H1 (cell line): ENCODE results near the gene SYTL2. TPM values are rescaled to one million over a fixed set of nuclear protein-coding genes. Genes with fewer than 3 reads are reported as not detected.

Experiments used
- CBX8 ChIP-seq: fragments of 300-800, 300-1000 bp; sonication (generic); IDR thresholded peaks from 2 replicates; pipeline ENCODE4 v1.7.1; 2016; ENCODE audit warnings: low read depth, low read length, borderline replicate concordance
- CHD2 ChIP-seq: IDR thresholded peaks from 2 replicates; pipeline ENCODE4 v1.6.1; 2012; ENCODE audit warnings: low read length, improper control_type of control experiment
- CREB1 ChIP-seq: IDR thresholded peaks from 2 replicates; pipeline ENCODE4 v1.6.1; 2012; ENCODE audit warnings: inconsistent platforms
- CTCF ChIP-seq, 3 experiments: IDR thresholded peaks; 1 replicate in 2 of 3; 2 replicates in 1 of 3; pipeline versions ENCODE4 v1.5.1 to v1.6.1; 2011; ENCODE audit warnings: low read length in 3 of 3, mild to moderate bottlenecking in 3 of 3, inconsistent platforms in 2 of 3, low read depth in 1 of 3, moderate library complexity in 1 of 3; ENCODE audit not compliant: insufficient read depth in 1 of 3; ENCODE audit errors: control extremely low read depth in 1 of 3
- RFX5 ChIP-seq: IDR thresholded peaks from 2 replicates; pipeline ENCODE4 v1.6.1; 2011; ENCODE audit warnings: low read depth, low read length, improper control_type of control experiment, borderline replicate concordance
- RNF2 ChIP-seq: fragments of 200-900, 300-1000 bp; sonication (generic); IDR thresholded peaks from 2 replicates; pipeline ENCODE4 v1.7.1; 2016; ENCODE audit warnings: borderline replicate concordance, low read depth, mild to moderate bottlenecking, antibody characterized with exemption, low read length; ENCODE audit not compliant: poor library complexity, severe bottlenecking; ENCODE audit errors: missing control alignments
- RXRA ChIP-seq: IDR thresholded peaks from 2 replicates; pipeline ENCODE4 v1.6.1; 2011; ENCODE audit warnings: low read depth, mild to moderate bottlenecking, low read length, moderate library complexity; ENCODE audit not compliant: insufficient read depth
- polyA plus RNA-seq, 7 experiments: library from polyadenylated mRNA; depleted of rRNA in 3 of 7; stranded (reverse) in 5 of 7; unstranded in 2 of 7; fragments of >200 nt in 5 of 7; fragments of 200-250 nt in 2 of 7; gene quantifications; 1 replicate in 5 of 7; 2 replicates in 1 of 7; 4 replicates in 1 of 7; pipeline versions ENCODE4 v1.2.1 to v1.2.3, GENCODE V29; 2011 to 2013; ENCODE audit warnings: missing spikeins in 2 of 7, mixed read lengths in 2 of 7
- total RNA-seq: library from RNA; stranded (reverse); fragmentation: NEBNext Ultra II Directional; extraction: Animal tissue kit (Norgen Biotek cat#: 25700); gene quantifications from 2 replicates; pipeline ENCODE4 v1.2.1, GENCODE V29; 2021
- TF ChIP-seq, protein P1 (sequence below): fragments of 300-600 bp; sonication (generic); IDR thresholded peaks from 2 replicates; pipeline ENCODE4 v1.7.1; 2012; ENCODE audit warnings: low read length, moderate library complexity, mild to moderate bottlenecking, inconsistent platforms; ENCODE audit not compliant: insufficient replicate concordance

Gene SYTL2
- total and polyA plus RNA-seq, 2 of the 8 experiments (the other 6 are each of a cell fraction or from before 2014, with no cell fraction given), result 1.3 to 9.1 TPM

DNA sequence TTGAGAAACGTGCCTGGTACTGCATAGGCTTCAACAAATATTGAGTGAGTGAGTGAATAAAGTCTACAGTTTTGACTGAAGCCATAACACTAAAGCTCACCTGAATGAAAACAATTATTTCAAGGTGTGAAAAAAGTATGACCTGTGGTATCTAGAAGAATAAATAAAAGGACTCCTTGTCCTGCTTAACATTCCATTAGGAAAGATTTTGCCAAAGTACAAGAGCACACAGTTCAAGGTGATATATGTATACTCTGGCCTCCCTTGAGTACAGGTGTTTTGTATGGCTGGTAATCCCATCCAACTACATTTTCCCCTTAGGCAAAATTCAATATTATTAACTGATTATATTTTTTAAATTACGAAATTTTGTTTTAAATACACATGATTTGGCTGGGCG is 144.3 kb downstream of the SYTL2 start (continued):
- TF ChIP-seq, protein P1, sequence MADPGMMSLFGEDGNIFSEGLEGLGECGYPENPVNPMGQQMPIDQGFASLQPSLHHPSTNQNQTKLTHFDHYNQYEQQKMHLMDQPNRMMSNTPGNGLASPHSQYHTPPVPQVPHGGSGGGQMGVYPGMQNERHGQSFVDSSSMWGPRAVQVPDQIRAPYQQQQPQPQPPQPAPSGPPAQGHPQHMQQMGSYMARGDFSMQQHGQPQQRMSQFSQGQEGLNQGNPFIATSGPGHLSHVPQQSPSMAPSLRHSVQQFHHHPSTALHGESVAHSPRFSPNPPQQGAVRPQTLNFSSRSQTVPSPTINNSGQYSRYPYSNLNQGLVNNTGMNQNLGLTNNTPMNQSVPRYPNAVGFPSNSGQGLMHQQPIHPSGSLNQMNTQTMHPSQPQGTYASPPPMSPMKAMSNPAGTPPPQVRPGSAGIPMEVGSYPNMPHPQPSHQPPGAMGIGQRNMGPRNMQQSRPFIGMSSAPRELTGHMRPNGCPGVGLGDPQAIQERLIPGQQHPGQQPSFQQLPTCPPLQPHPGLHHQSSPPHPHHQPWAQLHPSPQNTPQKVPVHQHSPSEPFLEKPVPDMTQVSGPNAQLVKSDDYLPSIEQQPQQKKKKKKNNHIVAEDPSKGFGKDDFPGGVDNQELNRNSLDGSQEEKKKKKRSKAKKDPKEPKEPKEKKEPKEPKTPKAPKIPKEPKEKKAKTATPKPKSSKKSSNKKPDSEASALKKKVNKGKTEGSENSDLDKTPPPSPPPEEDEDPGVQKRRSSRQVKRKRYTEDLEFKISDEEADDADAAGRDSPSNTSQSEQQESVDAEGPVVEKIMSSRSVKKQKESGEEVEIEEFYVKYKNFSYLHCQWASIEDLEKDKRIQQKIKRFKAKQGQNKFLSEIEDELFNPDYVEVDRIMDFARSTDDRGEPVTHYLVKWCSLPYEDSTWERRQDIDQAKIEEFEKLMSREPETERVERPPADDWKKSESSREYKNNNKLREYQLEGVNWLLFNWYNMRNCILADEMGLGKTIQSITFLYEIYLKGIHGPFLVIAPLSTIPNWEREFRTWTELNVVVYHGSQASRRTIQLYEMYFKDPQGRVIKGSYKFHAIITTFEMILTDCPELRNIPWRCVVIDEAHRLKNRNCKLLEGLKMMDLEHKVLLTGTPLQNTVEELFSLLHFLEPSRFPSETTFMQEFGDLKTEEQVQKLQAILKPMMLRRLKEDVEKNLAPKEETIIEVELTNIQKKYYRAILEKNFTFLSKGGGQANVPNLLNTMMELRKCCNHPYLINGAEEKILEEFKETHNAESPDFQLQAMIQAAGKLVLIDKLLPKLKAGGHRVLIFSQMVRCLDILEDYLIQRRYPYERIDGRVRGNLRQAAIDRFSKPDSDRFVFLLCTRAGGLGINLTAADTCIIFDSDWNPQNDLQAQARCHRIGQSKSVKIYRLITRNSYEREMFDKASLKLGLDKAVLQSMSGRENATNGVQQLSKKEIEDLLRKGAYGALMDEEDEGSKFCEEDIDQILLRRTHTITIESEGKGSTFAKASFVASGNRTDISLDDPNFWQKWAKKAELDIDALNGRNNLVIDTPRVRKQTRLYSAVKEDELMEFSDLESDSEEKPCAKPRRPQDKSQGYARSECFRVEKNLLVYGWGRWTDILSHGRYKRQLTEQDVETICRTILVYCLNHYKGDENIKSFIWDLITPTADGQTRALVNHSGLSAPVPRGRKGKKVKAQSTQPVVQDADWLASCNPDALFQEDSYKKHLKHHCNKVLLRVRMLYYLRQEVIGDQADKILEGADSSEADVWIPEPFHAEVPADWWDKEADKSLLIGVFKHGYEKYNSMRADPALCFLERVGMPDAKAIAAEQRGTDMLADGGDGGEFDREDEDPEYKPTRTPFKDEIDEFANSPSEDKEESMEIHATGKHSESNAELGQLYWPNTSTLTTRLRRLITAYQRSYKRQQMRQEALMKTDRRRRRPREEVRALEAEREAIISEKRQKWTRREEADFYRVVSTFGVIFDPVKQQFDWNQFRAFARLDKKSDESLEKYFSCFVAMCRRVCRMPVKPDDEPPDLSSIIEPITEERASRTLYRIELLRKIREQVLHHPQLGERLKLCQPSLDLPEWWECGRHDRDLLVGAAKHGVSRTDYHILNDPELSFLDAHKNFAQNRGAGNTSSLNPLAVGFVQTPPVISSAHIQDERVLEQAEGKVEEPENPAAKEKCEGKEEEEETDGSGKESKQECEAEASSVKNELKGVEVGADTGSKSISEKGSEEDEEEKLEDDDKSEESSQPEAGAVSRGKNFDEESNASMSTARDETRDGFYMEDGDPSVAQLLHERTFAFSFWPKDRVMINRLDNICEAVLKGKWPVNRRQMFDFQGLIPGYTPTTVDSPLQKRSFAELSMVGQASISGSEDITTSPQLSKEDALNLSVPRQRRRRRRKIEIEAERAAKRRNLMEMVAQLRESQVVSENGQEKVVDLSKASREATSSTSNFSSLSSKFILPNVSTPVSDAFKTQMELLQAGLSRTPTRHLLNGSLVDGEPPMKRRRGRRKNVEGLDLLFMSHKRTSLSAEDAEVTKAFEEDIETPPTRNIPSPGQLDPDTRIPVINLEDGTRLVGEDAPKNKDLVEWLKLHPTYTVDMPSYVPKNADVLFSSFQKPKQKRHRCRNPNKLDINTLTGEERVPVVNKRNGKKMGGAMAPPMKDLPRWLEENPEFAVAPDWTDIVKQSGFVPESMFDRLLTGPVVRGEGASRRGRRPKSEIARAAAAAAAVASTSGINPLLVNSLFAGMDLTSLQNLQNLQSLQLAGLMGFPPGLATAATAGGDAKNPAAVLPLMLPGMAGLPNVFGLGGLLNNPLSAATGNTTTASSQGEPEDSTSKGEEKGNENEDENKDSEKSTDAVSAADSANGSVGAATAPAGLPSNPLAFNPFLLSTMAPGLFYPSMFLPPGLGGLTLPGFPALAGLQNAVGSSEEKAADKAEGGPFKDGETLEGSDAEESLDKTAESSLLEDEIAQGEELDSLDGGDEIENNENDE, result no peak
- TF ChIP-seq CREB1 (no peak), CTCF (IDR thresholded peaks at IDR 0.05; ENCODE audit: control extremely low read depth in 1 of 3, insufficient read depth in 1 of 3, low read depth in 1 of 3, low read length in 3 of 3) (no peak), RXRA (no peak), CBX8 (no peak), RFX5 (no peak), CHD2 (no peak), RNF2 (no peak)
